K562 treated with DMSO at 1 percent for 24 hours (cell line): ENCODE measurements around the gene FNTB. TPM values are rescaled to one million over a fixed set of nuclear protein-coding genes. Genes with fewer than 3 reads are reported as not detected.

Experiments
- total RNA-seq: library from RNA; unstranded; fragments of 300-600 nt; gene quantifications from 2 replicates; pipeline ENCODE4 v1.2.3, GENCODE V29; 2022; ENCODE audit warnings: low read depth; ENCODE audit not compliant: insufficient read depth

The FNTB gene, protein sequence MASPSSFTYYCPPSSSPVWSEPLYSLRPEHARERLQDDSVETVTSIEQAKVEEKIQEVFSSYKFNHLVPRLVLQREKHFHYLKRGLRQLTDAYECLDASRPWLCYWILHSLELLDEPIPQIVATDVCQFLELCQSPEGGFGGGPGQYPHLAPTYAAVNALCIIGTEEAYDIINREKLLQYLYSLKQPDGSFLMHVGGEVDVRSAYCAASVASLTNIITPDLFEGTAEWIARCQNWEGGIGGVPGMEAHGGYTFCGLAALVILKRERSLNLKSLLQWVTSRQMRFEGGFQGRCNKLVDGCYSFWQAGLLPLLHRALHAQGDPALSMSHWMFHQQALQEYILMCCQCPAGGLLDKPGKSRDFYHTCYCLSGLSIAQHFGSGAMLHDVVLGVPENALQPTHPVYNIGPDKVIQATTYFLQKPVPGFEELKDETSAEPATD
- total RNA-seq = 8.2 and 8.5 TPM in 2 replicates

DNA sequence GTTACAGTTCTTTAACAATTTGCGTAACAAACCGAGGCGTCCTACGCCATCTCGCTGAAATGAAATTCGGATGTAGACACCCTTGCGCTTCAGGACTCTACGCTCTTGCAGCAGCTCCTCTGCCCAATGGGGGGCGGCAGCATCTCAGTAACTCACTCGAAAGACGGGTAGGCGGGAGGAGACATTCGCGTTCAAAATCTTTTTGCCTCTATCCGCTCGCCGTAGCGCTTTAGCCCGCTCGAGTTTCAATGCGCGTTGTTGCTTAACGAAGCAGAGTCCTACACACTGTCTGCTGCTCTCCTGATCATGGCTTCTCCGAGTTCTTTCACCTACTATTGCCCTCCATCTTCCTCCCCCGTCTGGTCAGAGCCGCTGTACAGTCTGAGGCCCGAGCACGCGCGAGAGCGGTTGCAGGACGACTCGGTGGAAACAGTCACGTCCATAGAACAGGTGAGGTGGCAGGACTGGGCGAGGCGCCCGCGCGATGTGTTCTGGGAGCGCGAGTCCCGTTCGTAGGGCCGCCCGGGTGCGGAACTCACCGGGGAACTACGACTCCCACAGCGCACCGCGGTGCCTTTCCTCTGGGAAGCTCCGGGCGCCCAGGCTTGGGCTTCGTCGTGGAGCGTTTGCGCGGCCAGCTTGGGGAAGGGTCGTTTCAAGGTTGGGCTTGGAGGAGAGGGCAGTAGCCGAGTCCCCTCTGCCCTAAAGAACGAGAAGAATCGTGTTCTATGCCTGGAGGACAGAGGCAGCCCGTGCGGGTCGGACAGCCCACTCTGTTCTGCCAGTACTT lies at the start of gene FNTB:
TSS of gene FNTB (plus strand) at position 248 of the 790 bp plus-strand sequence. CDS start at position 307, 59 bp downstream.

DNA sequence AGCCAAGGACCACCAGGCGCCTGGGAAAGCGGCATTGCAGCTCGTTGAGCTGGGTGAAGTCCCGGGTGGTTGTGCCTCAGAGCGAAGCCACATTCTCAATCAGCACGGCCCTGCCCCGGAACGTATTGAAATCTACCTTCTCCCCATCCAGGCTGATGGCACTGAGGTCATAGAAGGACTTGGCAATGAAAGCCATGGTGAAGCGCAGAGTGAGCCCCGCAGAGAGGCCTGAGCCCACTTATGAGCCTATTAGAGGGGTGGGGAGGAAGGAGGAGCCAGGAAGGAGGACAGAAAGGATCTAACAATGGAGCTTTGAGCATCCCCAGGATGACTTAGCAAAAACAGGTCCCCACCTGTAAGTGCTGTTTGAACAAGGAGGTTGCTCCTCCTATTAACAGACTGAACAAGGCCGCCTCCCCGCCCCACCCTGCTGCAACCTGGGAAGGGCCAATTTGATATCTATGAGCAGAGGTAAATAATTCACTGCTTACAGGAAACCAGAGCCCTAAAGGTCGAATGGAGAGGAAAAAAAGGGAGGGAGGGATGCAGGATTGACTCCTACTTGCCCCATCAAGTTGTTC lies 44.1 kb upstream of the FNTB start, which contains the start of gene GPX2:
TSS of gene GPX2 (minus strand) at position 215 of the 581 bp plus-strand sequence. CDS start at position 196, 19 bp downstream.

DNA sequence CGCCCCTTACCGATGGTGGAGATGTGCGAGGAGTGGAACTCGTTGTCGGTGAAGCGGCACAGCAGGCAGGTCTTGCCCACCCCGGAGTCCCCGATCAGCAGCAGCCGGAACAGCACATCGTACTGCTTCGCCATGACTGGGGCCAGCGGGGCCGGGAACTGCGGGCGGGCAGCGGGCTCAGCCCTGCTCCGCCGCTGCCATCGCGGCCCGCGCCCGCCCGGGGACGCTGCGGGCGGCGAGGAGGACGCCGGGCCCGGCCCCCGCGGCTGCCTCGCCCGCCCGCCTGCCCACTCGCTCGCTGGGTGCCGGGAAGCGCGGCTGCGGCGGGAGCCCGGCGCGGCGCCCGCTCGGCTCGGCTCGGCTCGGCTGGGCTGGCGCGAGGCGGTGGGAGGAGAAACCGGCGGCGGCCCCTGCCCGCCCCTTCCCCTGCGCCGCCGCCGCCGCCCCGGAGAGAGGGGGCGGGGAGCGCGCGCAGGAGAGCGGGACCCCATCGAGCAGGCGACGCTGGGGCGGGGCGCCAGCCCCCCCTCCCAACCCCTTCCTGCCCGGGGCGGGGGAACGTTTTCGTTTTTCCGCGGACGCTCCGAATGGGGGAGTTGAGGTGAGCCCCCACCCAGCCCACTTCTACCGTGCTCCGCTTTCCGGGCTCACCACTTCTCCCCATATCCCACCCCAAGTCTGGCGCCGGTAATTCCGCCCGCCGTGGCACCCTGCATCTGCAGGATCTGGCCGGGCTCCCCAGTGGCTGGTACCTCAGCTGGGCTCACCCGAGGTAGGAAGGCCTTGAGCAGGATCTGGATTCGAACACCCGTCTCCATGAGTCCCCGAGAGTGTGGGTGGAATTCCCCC lies 14.5 kb upstream of the FNTB start, which contains the start of gene RAB15:
TSS of gene RAB15 (minus strand) at position 394 of the 849 bp plus-strand sequence. CDS start at position 134, 260 bp downstream.

DNA sequence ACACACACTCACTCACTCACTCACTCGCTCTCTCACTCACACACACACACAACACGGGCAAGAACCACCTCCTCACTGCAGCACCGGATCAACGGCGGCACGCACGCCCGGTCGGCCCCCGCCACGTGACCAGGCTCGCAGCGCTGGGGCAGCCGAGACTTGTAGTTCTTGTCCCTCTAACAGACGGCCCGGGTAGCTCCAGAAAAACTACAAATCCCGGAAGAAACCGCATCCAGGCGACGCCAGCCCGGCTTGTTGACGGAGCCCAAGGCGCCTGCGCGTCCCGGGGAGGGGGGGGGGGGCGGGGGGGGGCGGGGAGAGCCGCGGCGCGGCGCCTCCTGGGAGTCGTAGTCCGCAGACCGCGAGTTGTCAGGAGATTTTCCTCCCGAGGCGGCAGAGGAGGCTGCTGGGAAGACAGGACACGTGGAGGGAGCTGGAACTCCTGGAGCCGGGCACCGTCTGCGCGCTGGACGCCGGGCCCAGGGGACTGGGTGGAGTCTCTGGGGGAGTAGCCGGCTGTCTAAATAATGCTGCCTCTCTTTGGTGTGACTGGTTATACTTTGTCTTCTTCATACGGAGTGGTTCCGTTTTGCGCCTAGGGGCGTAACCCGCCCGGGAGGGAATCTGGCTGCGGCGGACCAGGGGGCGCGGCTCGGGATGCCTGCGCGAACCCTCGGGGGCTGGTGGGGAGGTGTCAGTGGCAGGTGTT lies 115.9 kb downstream of the FNTB start, which contains the start of gene MAX:
TSS of gene MAX (minus strand) at position 77 of the 709 bp plus-strand sequence. CDS start 178 bp downstream, outside the sequence.

Other genes with a start within 250 kb of the FNTB start
- gene SPTB, start 107.0 kb upstream of the FNTB start, total RNA-seq = 11.8 and 11.9 TPM in 2 replicates
- 16.8 and 17.2 TPM in 2 replicates for gene CHURC1, start 72.4 kb upstream of the FNTB start, total RNA-seq
- not detected in 2 replicates for gene GPX2, start 44.1 kb upstream of the FNTB start, total RNA-seq
- gene RAB15, start 14.6 kb upstream of the FNTB start, total RNA-seq = 0.46 and 0.51 TPM in 2 replicates
- gene MAX, start 115.6 kb downstream of the FNTB start, total RNA-seq = 32.7 and 54.0 TPM in 2 replicates